GM19372 (cell line): ENCODE measurements around the gene POMP.
A peak's percentile ranks its signal among the peaks of the same experiment; 100 is the strongest.

Experiments
- ATAC-seq: cut with Tn5 transposase; IDR thresholded peaks from one replicate; pipeline ENCODE4 v1.9.1; 2021; ENCODE audit warnings: mild to moderate bottlenecking, low read depth, moderate library complexity; ENCODE audit not compliant: unreplicated experiment

Gene POMP

DNA sequence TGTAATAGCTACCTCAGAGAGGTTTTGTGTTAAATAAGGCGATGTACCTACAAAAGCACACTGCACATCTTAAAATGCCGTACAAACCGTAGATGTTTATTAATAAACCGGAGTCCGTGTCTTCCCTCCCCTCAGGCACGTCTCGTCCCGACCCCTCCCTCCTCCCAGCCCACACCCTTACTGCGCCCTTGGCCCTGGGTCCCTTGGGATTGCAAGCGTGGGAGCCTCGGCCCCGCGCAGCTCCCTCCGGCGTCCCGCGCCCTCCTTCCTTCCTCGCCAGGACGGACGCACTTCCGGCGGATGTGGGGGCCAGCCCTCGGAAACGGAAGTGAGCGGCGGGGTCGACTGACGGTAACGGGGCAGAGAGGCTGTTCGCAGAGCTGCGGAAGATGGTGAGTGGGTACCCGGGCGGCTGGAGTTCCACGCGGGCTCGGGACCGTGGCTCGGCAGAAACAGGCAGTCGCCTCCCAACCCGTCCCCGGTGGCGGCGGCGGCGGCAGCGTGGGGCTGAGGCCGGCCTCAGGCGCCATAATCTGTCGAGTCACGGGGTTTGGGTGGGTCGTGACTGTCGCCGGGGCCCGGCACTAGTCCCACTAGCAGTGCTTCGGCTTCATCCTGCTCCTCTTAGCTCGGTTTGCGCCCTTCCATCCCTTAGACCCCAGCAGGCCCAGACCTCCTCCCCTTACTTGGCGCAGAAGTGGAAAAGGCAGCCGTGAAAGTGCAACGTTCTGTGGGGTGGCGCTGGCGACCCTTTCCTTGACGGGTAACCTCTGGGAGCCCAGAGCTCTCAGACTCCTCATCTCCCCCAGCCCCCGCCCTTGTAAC, at the start of gene POMP:
TSS of gene POMP (plus strand) at position 335 of the 825 bp plus-strand sequence. CDS start at position 390, 55 bp downstream.
- peak; percentile 82 for ATAC-seq

GRCh38 chr13:28609381-28609780, 49.5 kb upstream of the POMP start:
- ATAC-seq: no peak

GRCh38 chr13:28609926-28610325, 49.0 kb upstream of the POMP start:
- ATAC-seq: no peak

- no peak for ATAC-seq
Observed at GRCh38 chr13:28610996-28611395, 47.9 kb upstream of the POMP start.

DNA sequence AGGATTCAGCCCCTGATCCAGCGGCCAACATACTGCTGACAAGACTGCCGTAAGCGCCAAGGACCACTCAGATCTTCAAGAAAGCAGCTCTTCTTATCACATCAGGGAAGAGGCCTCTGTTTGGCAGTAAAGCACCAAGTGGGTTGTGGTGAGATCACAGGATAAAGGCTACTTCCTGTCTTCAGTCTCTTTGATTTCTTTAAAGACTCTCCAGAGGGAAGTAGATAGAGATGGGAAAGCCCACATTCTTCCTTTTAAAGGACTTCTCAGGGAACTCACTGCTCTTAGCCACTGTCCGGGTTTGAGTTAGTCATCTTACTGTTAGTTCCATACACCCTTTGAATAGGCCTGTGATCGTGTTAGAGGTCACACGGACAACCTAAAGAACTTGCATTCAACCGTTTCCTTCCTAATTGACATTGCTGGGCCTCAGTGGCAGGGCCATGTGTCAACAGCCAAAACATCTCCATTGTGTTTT, 47.2 kb upstream of the POMP start:
- no peak for ATAC-seq

DNA sequence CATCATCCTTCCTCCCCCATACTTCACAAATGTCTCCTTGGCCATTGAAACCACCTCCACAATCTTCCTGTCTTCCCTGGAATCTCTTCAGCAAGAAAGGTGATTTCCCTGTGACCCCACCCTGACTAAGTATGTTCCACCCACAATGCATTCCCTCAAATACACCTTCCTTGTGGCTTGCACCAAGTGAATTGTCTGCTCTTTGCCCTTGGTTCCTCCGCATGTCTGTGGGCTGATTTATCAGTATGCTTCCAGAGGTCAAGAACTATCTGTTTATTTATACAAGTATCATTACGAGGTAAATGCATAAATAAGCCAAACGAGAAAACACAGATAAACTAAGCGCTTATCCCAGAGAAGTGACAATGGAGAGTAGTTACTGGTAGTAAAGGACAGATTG, 45.4 kb upstream of the POMP start:
- ATAC-seq: no peak

- no peak for ATAC-seq
Observed at GRCh38 chr13:28615916-28616446, 42.9 kb upstream of the POMP start.

GRCh38 chr13:28618230-28618994, 40.5 kb upstream of the POMP start:
- ATAC-seq: no peak

DNA sequence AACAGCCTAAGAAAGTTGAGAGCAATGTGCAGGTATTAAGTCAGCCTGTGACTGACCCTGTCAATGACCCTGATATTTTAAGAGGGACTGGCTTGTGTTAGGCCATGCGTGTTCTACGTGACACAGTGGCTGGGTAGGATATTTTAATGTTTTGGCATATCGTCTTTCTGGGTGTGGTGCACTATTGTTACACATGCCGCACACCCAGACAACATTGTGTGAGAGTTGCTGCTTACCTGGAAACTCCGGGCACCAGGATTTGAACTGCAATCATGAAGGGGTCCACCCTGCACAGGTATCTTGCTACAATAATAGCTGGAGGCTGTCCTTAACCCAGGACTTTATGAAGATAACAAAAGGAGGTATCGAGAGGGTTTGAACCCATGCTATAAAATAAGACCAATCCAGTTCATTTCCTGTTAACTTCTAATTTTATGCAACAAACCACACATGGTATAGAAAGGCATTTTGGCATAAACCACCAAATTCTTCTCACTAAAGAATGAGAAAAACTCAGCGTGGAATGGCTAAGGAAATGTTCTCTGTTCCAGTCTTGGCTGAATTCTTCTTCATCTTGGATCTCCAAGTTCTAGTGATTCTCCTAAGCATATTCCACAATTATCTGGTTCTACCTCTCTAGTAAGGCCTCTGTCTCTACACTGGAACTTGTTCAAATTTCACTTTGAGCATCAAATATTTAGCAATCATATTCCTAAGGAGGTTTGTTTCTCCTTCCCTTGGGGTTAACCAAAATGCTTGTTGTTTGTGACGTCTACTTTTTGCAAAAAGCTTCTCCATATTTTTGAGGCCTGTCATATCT, 38.7 kb upstream of the POMP start:
- ATAC-seq: no peak

GRCh38 chr13:28621449-28621848, 37.5 kb upstream of the POMP start:
- ATAC-seq: no peak

- ATAC-seq: no peak
Observed at GRCh38 chr13:28622286-28622685, 36.6 kb upstream of the POMP start.

DNA sequence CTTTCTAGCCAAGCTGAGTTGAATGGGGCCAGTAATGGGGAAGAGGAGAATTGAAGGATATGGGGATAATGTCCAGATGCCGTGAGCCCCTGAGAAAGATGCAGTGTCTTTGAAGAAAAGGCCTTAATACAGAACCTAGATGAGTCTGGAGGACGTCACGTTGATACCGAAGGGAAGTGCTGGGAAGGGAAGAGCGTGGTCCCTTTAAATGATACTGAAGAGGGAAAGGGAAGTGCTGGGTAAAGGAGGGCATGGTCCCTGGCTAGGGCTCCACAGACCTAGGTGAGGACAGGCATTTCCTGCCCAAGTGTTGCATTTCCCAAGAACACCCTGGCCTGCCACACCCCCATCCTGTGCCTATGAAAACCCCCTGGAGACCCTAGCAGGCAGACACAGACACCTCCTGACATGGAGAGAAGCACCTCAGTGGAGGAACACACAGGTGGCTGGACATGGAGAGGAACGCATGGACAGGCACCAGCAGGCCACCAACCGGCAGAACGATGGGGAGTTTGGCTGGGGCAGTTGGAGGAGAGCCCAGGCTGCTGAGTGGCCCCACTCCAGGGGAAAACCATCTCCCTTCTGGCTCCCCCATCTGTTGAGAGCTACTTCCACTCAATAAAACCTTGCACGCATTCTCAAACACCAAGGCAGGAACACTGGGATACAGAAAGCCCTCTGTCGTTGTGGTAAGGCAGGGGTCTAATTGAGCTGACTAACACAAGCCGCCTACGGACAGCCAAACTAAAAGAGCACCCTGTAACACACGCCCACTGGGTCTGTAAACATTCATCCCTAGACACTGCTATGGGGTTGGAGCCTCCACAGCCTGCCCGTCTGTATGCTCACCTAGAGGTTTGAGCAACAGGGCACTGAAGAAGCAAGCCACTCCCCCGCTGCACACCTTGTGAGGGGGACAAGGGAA, 34.9 kb upstream of the POMP start:
- no peak for ATAC-seq

DNA sequence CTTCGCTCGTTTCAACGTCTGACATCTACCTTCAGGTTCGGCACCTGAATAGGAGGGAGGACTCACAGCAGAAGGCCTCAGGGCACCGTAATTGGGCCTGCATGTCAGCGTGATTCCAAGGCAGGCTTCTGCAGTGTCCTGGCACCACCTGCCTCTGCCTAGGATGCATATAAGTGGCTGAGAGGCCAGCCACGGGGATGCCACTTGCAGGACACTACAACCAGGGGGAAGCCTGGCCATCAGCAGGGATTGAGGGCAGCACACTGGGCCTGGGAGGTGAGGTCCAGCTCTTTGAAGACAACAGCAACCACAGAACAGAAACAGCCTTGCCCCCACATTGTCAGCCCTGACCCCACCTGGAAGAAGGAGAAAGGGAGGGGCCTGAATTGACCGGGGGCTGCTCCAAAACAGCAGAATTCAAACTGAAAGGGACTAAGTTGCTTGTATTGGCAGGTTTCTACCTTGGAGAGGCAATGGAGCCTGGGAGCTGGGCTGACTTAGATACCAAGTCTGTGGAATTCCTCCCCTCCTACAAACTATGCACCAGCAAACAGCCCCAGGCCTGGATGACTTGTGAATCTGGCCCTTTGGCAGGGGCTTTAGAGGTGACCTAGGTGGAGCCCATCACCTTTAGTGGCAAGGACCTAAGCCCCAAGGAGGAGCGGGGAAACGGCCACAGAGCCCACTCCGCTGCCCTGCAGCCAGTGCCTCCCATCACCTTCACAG, 34.1 kb upstream of the POMP start:
- no peak for ATAC-seq

GRCh38 chr13:28626266-28626665, 32.7 kb upstream of the POMP start:
- ATAC-seq: no peak

- no peak for ATAC-seq
Observed at GRCh38 chr13:28628241-28628640, 30.7 kb upstream of the POMP start.

- ATAC-seq: no peak
Observed at GRCh38 chr13:28630869-28631268, 28.1 kb upstream of the POMP start.

- ATAC-seq: no peak
Observed at GRCh38 chr13:28631801-28632200, 27.1 kb upstream of the POMP start.

DNA sequence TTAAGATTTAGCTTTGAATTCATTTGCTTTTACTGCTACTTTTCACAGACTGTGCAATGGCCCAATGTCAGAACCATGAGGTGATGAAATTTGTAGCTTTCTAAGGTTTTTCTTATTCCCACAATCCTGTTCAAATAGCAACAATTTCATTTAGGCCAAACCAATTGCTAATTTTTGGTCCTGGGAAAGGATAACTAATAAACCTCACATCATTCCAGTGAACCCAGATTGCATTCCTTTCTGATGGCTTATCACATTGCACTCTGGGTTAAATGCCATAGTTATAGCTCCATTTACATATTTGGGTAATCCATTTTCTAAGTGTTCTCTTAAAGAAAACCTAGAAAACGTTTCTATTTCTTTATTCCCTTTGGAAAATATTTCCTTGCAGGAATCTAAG, 22.9 kb upstream of the POMP start:
- no peak for ATAC-seq
